Panc1 (cell line): ENCODE data around the gene INPP4A. TPM values are rescaled to one million over a fixed set of nuclear protein-coding genes. Genes with fewer than 3 reads are reported as not detected.

Experiments used
- ATAC-seq: fragments of 200-7000 bp; cut with Tn5 transposase; 2 replicates; pipeline ENCODE4 v1.9.1; 2020; ENCODE audit warnings: mild to moderate bottlenecking, moderate library complexity
- BruUV-seq: library from RNA; stranded (reverse); fragments of 400-500 nt; replicated peaks from 2 replicates; lab custom pipeline; 2021; lab: Mats Ljungman, UMichigan
- CTCF ChIA-PET: fragments of 300-600 bp; sonication (Branson Sonifier 250); formaldehyde crosslinking; loops from one replicate; lab custom pipeline; 2022; ENCODE audit warnings: antibody characterized with exemption; lab: Charles Lee
- POLR2A ChIA-PET: fragments of 300-600 bp; sonication (Branson Sonifier 250); formaldehyde crosslinking; loops from one replicate; lab custom pipeline; 2022; ENCODE audit warnings: antibody characterized with exemption; lab: Charles Lee
- DNase-seq: peaks from one replicate; pipeline ENCODE4 v3.0.0-alpha.2; 2010; ENCODE audit warnings: low read depth, low spot score
- H3K27ac ChIP-seq: 2 replicates; pipeline ENCODE4 v1.5.1; 2011; ENCODE audit warnings: mild to moderate bottlenecking, low read length, inconsistent platforms
- H3K27me3 ChIP-seq: fragments of 200-500 bp; sonication (Bioruptor generic); 2 replicates; pipeline ENCODE4 v1.6.0; 2014; ENCODE audit warnings: low read length, inconsistent platforms; ENCODE audit not compliant: control insufficient read depth, insufficient read depth
- H3K36me3 ChIP-seq: fragments of 200-500 bp; sonication (Bioruptor generic); 2 replicates; pipeline ENCODE4 v1.5.1; 2014; ENCODE audit warnings: inconsistent platforms, mild to moderate bottlenecking, low read length, moderate library complexity; ENCODE audit not compliant: control insufficient read depth, insufficient read depth
- H3K4me1 ChIP-seq: 2 replicates; pipeline ENCODE4 v1.5.1; 2011; ENCODE audit warnings: inconsistent platforms, mild to moderate bottlenecking, low read length, moderate library complexity; ENCODE audit not compliant: control insufficient read depth, insufficient read depth
- H3K4me3 ChIP-seq, 2 experiments: 2 replicates each; pipeline ENCODE4 v1.5.1; 2011 to 2012; ENCODE audit warnings: low read depth in 2 of 2, low read length in 2 of 2, mild to moderate bottlenecking in 2 of 2, inconsistent platforms in 1 of 2, moderate library complexity in 1 of 2
- H3K9me3 ChIP-seq: fragments of 200-500 bp; sonication (Bioruptor generic); 2 replicates; pipeline ENCODE4 v1.5.1; 2014; ENCODE audit warnings: low read depth, mild to moderate bottlenecking, inconsistent platforms, low read length, moderate library complexity; ENCODE audit not compliant: control insufficient read depth, insufficient read depth
- CTCF ChIP-seq: fragments of 450-650 bp; IDR thresholded peaks from 2 replicates; pipeline ENCODE4 v1.5.1; 2017; ENCODE audit warnings: mild to moderate bottlenecking
- POLR2AphosphoS5 ChIP-seq: IDR thresholded peaks from 2 replicates; pipeline ENCODE4 v1.6.1; 2012; ENCODE audit warnings: mild to moderate bottlenecking, low read depth, low read length, moderate library complexity
- REST ChIP-seq, 2 experiments: IDR thresholded peaks; 2 replicates each; pipeline ENCODE4 v1.6.1; 2011 to 2012; ENCODE audit warnings: low read depth in 2 of 2, control low read depth in 1 of 2, low read length in 1 of 2, mild to moderate bottlenecking in 1 of 2, moderate library complexity in 1 of 2; ENCODE audit not compliant: insufficient read depth in 1 of 2
- SIN3A ChIP-seq: IDR thresholded peaks from 2 replicates; pipeline ENCODE4 v1.6.1; 2012; ENCODE audit warnings: low read depth, mild to moderate bottlenecking, low read length, moderate library complexity, borderline replicate concordance; ENCODE audit not compliant: insufficient read depth
- TCF7L2 ChIP-seq: IDR thresholded peaks from 2 replicates; pipeline ENCODE4 v1.6.1; 2011; ENCODE audit warnings: mild to moderate bottlenecking, low read depth, low read length, inconsistent platforms
- in situ Hi-C: cut with HindIII; loops from 2 replicates; pipeline ENCODE4 v1.10.0; 2016; ENCODE audit warnings: low sequenced_read_pairs, low pct_unique_long_range_greater_than_20kb
- intact Hi-C: fragments of 100-400 bp; cut with micrococcal nuclease; formaldehyde crosslinking; loops from one replicate; pipeline ENCODE4 v1.10.0; 2022; ENCODE audit not compliant: unreplicated experiment
- total RNA-seq: library from RNA; stranded (reverse); gene quantifications from one replicate; pipeline ENCODE4 v1.2.1, GENCODE V29; 2021; ENCODE audit not compliant: unreplicated experiment

Gene INPP4A
- total RNA-seq, 1 experiment from 2014 or later, result 22.9 TPM

GRCh38 chr2:98572211-98572610, 127.6 kb downstream of the INPP4A start:
- intact Hi-C loops, result no loop called here
- Histone ChIP-seq H3K9me3 (no peaks in the 10 kb centered on the region), H3K27me3 (no peaks in the 10 kb centered on the region), H3K4me1 (no peaks in the 10 kb centered on the region), H3K4me3 (no peak overlapping the region), H3K27ac (no peak overlapping the region), H3K36me3 (no peaks in the 10 kb centered on the region)
- no TSS peak for BruUV-seq
- POLR2A ChIA-PET, result no interaction called here
- TF ChIP-seq REST (IDR thresholded peaks at IDR 0.05; ENCODE audit: insufficient read depth in 1 of 2, low read depth in 2 of 2, low read length in 1 of 2) (no peak), SIN3A (no peak), CTCF (no peak), POLR2AphosphoS5 (no peak)
- in situ Hi-C loops, result no loop called here
- DNase-seq, result no peak
- CTCF ChIA-PET, result no interaction called here
- ATAC-seq, result no peak

- intact Hi-C loops, result no loop called here
- ATAC-seq (no peak), DNase-seq (no peak)
- Histone ChIP-seq H3K27me3 (no peaks in the 10 kb centered on the region), H3K4me3 (no peak overlapping the region), H3K36me3 (no peaks in the 10 kb centered on the region), H3K9me3 (no peaks in the 10 kb centered on the region), H3K27ac (no peak overlapping the region), H3K4me1 (no peaks in the 10 kb centered on the region)
- TF ChIP-seq TCF7L2 (no peak), POLR2AphosphoS5 (no peak), REST (IDR thresholded peaks at IDR 0.05; ENCODE audit: insufficient read depth in 1 of 2, low read depth in 2 of 2, low read length in 1 of 2) (no peak), SIN3A (no peak), CTCF (no peak)
- CTCF ChIA-PET, result no interaction called here
- POLR2A ChIA-PET, result no interaction called here
- no TSS peak for BruUV-seq
- in situ Hi-C loops, result no loop called here
Observed at GRCh38 chr2:98572676-98573075, 128.0 kb downstream of the INPP4A start.
